Stimulated activated CD4-positive, alpha-beta T cell treated with anti-CD3 and anti-CD28 coated beads, Interleukin-4, amount 100 ng/mL, for 24 hours (primary cell): ENCODE measurements around the gene NRN1L.
"Not testable (repeated sequence)": the region's sequence is repeated elsewhere in the genome, so short reads cannot be mapped to it uniquely, and the experiment has no call there.

Experiments
- DNase-seq: peaks from one replicate; pipeline ENCODE4 v3.0.0-alpha.2; 2020

The NRN1L gene

GRCh38 chr16:67883146-67883871, 1.4 kb upstream of the NRN1L start:
- DNase-seq, result no peak

GRCh38 chr16:67883872-67884261, 818 bp upstream of the NRN1L start:
- peak; percentile 72 for DNase-seq

- DNase-seq, result no peak
Observed at GRCh38 chr16:67885545-67885944, 860 bp downstream of the NRN1L start.

- DNase-seq, result no peak
Observed at GRCh38 chr16:67885976-67886375, 1.3 kb downstream of the NRN1L start.

- DNase-seq, result no peak
Observed at GRCh38 chr16:67886387-67886786, 1.7 kb downstream of the NRN1L start.

GRCh38 chr16:67888331-67888730, 3.6 kb downstream of the NRN1L start:
- DNase-seq, result no peak

- no peak for DNase-seq
Observed at GRCh38 chr16:67892375-67892774, 7.7 kb downstream of the NRN1L start.

- DNase-seq, result peak; percentile 96
Observed at GRCh38 chr16:67892899-67893742, 8.4 kb downstream of the NRN1L start, which contains the start of gene PSKH1. PSKH1 (plus strand) TSS chr16:67893254; CDS start chr16:67908750, 15,496 bp downstream.

- DNase-seq, result peak; percentile 15
Observed at GRCh38 chr16:67893743-67894399, 9.2 kb downstream of the NRN1L start.

- no peak for DNase-seq
Observed at GRCh38 chr16:67897231-67897630, 12.5 kb downstream of the NRN1L start.

GRCh38 chr16:67901734-67902133, 17.0 kb downstream of the NRN1L start:
- DNase-seq, result no peak

GRCh38 chr16:67902831-67903230, 18.1 kb downstream of the NRN1L start:
- DNase-seq, result no peak

GRCh38 chr16:67907397-67908180, 22.9 kb downstream of the NRN1L start:
- DNase-seq, result no peak

- no peak for DNase-seq
Observed at GRCh38 chr16:67909056-67909742, 24.5 kb downstream of the NRN1L start.

GRCh38 chr16:67910158-67910557, 25.5 kb downstream of the NRN1L start:
- no peak for DNase-seq

GRCh38 chr16:67914758-67915495, 30.2 kb downstream of the NRN1L start:
- DNase-seq, result no peak

- DNase-seq, result not testable (repeated sequence)
Observed at GRCh38 chr16:67915496-67915769, 30.7 kb downstream of the NRN1L start.

- no peak for DNase-seq
Observed at GRCh38 chr16:67915831-67916723, 31.4 kb downstream of the NRN1L start.

GRCh38 chr16:67917140-67917851, 32.6 kb downstream of the NRN1L start:
- DNase-seq, result no peak

- peak; percentile 71 for DNase-seq
Observed at GRCh38 chr16:67917852-67918236, 33.2 kb downstream of the NRN1L start.
